Tibial nerve (tissue), 3 donors: ENCODE data around the gene RAB34.

ENCODE experiments used
- POLR2A ChIP-seq, 2 donors: fragments of 450-650 bp; IDR thresholded peaks; one replicate each; pipeline ENCODE4 v1.6.1; 2017; ENCODE audit warnings: antibody characterized with exemption in 2 of 2, mild to moderate bottlenecking in 2 of 2, moderate library complexity in 2 of 2
- TF ChIP-seq, protein P1 (sequence below), 5 experiments: fragments of 200-600 bp in 3 of 5; fragments of 450-650 bp in 2 of 5; sonication (generic) in 3 of 5; IDR thresholded peaks; one replicate each; pipeline ENCODE4 v1.5.1; 2016 to 2019; ENCODE audit warnings: antibody characterized with exemption in 5 of 5, mild to moderate bottlenecking in 3 of 5, moderate library complexity in 2 of 5

DNA sequence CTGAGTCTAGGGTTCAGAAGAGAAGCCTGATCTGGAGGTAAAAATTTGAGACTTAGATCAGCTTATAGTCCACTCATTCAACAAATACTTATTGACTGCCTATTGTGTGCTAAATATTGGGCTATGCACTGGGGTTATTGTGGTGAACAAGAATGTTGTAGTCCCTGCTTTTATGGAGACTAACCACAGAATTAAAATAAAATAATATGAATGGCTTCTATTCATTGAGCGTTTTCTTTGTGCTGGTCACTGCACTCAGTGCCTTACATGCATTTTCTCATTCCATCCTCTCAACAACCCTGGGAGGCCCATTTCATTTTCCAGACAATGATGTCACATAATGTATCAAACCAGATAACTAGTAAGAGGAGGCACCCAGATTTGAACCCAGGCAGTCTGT, 15.7 kb upstream of the RAB34 start:
- TF ChIP-seq, protein P1, sequence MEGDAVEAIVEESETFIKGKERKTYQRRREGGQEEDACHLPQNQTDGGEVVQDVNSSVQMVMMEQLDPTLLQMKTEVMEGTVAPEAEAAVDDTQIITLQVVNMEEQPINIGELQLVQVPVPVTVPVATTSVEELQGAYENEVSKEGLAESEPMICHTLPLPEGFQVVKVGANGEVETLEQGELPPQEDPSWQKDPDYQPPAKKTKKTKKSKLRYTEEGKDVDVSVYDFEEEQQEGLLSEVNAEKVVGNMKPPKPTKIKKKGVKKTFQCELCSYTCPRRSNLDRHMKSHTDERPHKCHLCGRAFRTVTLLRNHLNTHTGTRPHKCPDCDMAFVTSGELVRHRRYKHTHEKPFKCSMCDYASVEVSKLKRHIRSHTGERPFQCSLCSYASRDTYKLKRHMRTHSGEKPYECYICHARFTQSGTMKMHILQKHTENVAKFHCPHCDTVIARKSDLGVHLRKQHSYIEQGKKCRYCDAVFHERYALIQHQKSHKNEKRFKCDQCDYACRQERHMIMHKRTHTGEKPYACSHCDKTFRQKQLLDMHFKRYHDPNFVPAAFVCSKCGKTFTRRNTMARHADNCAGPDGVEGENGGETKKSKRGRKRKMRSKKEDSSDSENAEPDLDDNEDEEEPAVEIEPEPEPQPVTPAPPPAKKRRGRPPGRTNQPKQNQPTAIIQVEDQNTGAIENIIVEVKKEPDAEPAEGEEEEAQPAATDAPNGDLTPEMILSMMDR (IDR thresholded peaks at IDR 0.05) = no peak
- no peak for TF ChIP-seq POLR2A (IDR thresholded peaks at IDR 0.05)
